ENCODE measurements around the gene SLC35F2.

SLC35F2 gene

GRCh38 chr11:107804211-107804610 is 54.4 kb downstream of the SLC35F2 start:
- FAIRE-seq (no peak), DNase-seq (ENCODE audit: insufficient read length, low spot score) (no peak)
- no peak for TF ChIP-seq CTCF (IDR thresholded peaks at IDR 0.05; ENCODE audit: insufficient read depth, missing control alignments)

- no peak for TF ChIP-seq CTCF (IDR thresholded peaks at IDR 0.05; ENCODE audit: insufficient read depth, missing control alignments)
- DNase-seq (ENCODE audit: insufficient read length, low spot score) = no peak
- no peak for FAIRE-seq
These were observed 56.9 kb downstream of the SLC35F2 start for GRCh38 chr11:107801641-107802040.

- TF ChIP-seq CTCF (IDR thresholded peaks at IDR 0.05; ENCODE audit: insufficient read depth, missing control alignments) = peak; percentile 78
- no peak for DNase-seq (ENCODE audit: insufficient read length, low spot score)
- no peak for FAIRE-seq
These were observed 59.2 kb downstream of the SLC35F2 start for GRCh38 chr11:107799218-107799859.

GRCh38 chr11:107792049-107792443 is 66.5 kb downstream of the SLC35F2 start:
- no peak for TF ChIP-seq CTCF (IDR thresholded peaks at IDR 0.05; ENCODE audit: insufficient read depth, missing control alignments)
- no peak for FAIRE-seq

GRCh38 chr11:107791343-107792048 is 67.1 kb downstream of the SLC35F2 start:
- FAIRE-seq (no peak), DNase-seq (ENCODE audit: insufficient read length, low spot score) (no peak)
- TF ChIP-seq CTCF (IDR thresholded peaks at IDR 0.05; ENCODE audit: insufficient read depth, missing control alignments) = no peak

More at GRCh38 chr11:107792049-107792443, 66.5 kb downstream of the SLC35F2 start:
- no peak for DNase-seq (ENCODE audit: insufficient read length, low spot score)

- no peak for FAIRE-seq
- TF ChIP-seq CTCF (IDR thresholded peaks at IDR 0.05; ENCODE audit: insufficient read depth, missing control alignments) = no peak
- no peak for DNase-seq (ENCODE audit: insufficient read length, low spot score)
These were observed 68.8 kb downstream of the SLC35F2 start for GRCh38 chr11:107789767-107790166.

- DNase-seq (ENCODE audit: insufficient read length, low spot score) = no peak
- no peak for FAIRE-seq
- TF ChIP-seq CTCF (IDR thresholded peaks at IDR 0.05; ENCODE audit: insufficient read depth, missing control alignments) = no peak
These were observed 70.9 kb downstream of the SLC35F2 start for GRCh38 chr11:107787733-107788132.
